GM21381 (cell line): Measurements from ENCODE around the gene TMEM255B.
"Not testable (repeated sequence)": the region's sequence is repeated elsewhere in the genome, so short reads cannot be mapped to it uniquely, and the experiment has no call there.

Experiments used
- ATAC-seq: cut with Tn5 transposase; IDR thresholded peaks from one replicate; pipeline ENCODE4 v1.9.1; 2021; ENCODE audit warnings: mild to moderate bottlenecking, moderate library complexity; ENCODE audit not compliant: unreplicated experiment

The TMEM255B gene

GRCh38 chr13:113734099-113734825, 24.8 kb upstream of the TMEM255B start:
- no peak for ATAC-seq

- ATAC-seq, result no peak
Observed at GRCh38 chr13:113734826-113735125, 24.2 kb upstream of the TMEM255B start.

GRCh38 chr13:113735194-113735593, 23.8 kb upstream of the TMEM255B start:
- ATAC-seq, result no peak

- no peak for ATAC-seq
Observed at GRCh38 chr13:113735750-113736149, 23.3 kb upstream of the TMEM255B start.

GRCh38 chr13:113736258-113736731, 22.7 kb upstream of the TMEM255B start:
- no peak for ATAC-seq

GRCh38 chr13:113737803-113738202, 21.2 kb upstream of the TMEM255B start:
- no peak for ATAC-seq

- ATAC-seq, result no peak
Observed at GRCh38 chr13:113739527-113740285, 19.3 kb upstream of the TMEM255B start.

- ATAC-seq, result no peak
Observed at GRCh38 chr13:113740286-113740556, 18.8 kb upstream of the TMEM255B start.

- ATAC-seq, result no peak
Observed at GRCh38 chr13:113740661-113741060, 18.4 kb upstream of the TMEM255B start.

- no peak for ATAC-seq
Observed at GRCh38 chr13:113741191-113741668, 17.8 kb upstream of the TMEM255B start.

GRCh38 chr13:113742000-113742441, 17.0 kb upstream of the TMEM255B start:
- ATAC-seq, result no peak

- no peak for ATAC-seq
Observed at GRCh38 chr13:113742445-113743120, 16.4 kb upstream of the TMEM255B start.

GRCh38 chr13:113743366-113744195, 15.4 kb upstream of the TMEM255B start:
- ATAC-seq, result no peak

- ATAC-seq, result no peak
Observed at GRCh38 chr13:113744197-113745000, 14.6 kb upstream of the TMEM255B start.

- ATAC-seq, result no peak
Observed at GRCh38 chr13:113745059-113745458, 14.0 kb upstream of the TMEM255B start.

- ATAC-seq, result not testable (repeated sequence)
Observed at GRCh38 chr13:113745500-113746142, 13.4 kb upstream of the TMEM255B start.

- ATAC-seq, result no peak
Observed at GRCh38 chr13:113746143-113746525, 12.9 kb upstream of the TMEM255B start.

- no peak for ATAC-seq
Observed at GRCh38 chr13:113746671-113747070, 12.4 kb upstream of the TMEM255B start.

GRCh38 chr13:113747291-113747833, 11.7 kb upstream of the TMEM255B start:
- no peak for ATAC-seq
